Measurements from ENCODE around the gene LTBP3. TPM values are rescaled to one million over a fixed set of nuclear protein-coding genes. Genes with fewer than 3 reads are reported as not detected.

LTBP3 gene
- total RNA-seq, 1 experiment from 2014 or later, result 1.8 TPM

DNA sequence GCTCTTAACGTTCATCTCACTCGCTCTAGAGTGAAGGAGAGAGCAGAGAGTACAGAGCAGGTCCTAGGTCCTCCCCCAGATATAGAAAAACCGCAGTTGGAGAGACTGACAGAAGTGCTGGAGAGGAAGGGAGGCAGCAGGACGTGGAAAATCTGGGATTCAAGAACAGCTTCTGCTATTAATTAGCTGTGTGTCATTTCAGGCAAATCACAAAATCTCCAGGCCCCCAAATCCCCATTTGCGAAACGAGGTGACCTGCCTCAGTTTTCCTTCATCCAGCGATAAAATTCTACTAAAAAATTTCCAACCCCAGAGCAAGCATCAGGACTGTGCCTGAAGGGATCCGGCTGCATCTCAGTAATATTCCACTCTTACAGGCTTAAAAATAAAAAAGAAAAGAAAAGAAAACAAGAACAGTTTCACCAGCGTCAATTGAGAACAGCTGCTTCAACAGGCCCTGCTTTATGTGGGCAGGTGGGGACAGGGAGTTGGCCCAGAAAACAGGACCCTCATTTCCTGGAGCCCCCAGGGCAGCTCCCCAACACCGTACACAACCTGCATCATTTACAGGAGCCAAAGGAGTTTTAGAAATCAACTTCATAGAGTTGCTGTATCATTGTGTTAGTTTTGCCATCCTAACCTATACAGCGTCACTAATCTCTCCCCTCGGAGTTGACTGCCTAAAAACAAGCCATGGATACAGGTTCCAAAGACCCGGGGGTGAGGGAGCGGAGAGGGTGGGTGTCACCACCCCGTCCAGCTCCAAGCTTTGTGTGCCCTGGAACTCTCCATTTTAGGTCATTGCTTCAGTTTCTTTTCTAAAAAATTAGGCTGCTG lies 61.6 kb downstream of the LTBP3 start:
- DNase-seq (ENCODE audit: low read depth, low spot score), result no peak
- in situ Hi-C loops (cut with HindIII; ENCODE audit: low pct_unique_long_range_greater_than_20kb, low sequenced_read_pairs), result no loop called here

DNA sequence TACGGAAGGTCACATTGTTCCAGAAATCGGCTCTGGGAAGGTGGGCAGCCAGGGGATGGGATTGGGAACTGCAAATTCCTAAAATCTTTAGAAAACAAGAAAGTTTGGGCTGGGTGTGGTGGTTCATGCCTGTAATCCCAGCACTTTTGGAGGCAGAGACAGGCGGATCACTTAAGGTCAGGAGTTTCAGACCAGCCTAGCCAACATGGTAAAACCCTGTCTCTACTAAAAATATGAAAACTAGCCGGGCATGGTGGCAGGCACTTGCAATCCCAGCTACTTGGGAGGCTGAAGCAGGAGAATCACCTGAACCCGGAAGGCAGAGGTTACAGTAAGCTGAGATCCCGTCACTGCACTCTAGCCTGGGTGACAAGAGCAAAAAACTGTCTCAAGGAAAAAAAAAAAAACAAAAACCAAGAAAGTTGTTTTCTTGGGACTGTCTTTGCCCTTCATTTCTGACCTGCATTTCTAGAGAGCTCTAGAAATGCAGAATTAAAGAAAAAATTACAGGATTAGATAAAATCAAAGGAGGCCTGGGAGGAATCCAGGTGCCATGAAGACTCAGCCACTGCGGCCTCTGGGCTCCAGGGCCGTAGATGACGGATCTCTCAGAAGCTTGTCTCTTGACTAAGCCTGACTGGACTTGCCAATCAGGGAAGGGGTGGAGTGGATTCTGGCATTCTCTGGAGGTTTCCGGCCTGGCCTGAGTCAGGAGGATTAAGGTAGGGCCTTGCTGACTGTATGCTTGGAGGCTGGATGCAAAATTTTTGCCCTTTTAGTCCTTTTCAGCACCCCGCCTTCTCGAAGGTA lies 64.6 kb downstream of the LTBP3 start:
- DNase-seq (ENCODE audit: low read depth, low spot score), result peak; percentile 61
- in situ Hi-C loops (cut with HindIII; ENCODE audit: low pct_unique_long_range_greater_than_20kb, low sequenced_read_pairs), result no loop called here

DNA sequence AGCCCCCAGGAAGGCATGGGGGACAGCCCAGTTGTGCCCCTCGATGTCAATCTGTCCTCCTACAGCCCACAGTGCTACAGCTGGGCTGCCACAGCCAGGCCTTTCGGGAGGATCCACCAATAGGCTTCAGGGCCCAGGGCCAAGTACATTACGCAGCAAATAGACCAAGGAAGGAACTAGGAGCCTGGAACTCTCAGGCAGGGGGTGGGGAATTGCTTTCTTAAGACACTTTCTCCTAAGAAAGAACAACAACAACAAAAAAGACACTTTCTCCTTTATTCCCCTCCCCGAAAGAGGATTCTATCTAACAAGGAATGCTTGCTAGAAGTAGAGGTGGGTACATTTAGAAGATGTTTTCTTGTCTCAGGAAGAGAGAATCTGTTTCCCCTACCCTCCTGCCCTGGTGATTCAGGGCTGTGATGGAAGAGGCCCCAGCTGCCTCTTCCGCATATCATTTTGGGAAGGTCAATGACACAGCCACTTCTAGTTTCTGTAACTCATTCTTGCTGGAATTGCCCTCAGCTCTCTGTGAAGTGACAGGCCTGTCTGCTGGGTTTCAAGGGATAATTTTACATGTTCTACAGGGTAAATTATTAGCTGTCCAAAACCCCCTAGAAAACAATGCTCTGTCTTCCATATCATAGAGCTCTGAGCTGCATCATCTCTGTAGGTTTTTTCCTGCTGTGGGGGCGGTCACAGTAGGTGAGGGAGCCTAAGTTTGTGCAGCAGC lies 65.4 kb downstream of the LTBP3 start:
- in situ Hi-C loops (cut with HindIII; ENCODE audit: low pct_unique_long_range_greater_than_20kb, low sequenced_read_pairs), result no loop called here
- peak; percentile 72 for DNase-seq (ENCODE audit: low read depth, low spot score)

DNA sequence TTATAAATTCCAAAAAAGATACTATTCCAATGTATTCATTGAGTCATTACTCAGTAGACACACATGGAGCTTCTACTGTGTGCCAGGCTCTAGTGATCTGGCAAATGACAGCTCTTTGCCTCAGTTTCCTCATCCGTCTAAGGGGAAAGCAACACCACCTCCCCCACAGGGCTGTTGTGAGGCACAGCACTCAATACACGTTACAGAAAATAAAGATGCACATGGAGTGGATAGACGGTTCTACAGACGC lies 65.8 kb downstream of the LTBP3 start:
- in situ Hi-C loops (cut with HindIII; ENCODE audit: low pct_unique_long_range_greater_than_20kb, low sequenced_read_pairs), result no loop called here
- no peak for DNase-seq (ENCODE audit: low read depth, low spot score)

DNA sequence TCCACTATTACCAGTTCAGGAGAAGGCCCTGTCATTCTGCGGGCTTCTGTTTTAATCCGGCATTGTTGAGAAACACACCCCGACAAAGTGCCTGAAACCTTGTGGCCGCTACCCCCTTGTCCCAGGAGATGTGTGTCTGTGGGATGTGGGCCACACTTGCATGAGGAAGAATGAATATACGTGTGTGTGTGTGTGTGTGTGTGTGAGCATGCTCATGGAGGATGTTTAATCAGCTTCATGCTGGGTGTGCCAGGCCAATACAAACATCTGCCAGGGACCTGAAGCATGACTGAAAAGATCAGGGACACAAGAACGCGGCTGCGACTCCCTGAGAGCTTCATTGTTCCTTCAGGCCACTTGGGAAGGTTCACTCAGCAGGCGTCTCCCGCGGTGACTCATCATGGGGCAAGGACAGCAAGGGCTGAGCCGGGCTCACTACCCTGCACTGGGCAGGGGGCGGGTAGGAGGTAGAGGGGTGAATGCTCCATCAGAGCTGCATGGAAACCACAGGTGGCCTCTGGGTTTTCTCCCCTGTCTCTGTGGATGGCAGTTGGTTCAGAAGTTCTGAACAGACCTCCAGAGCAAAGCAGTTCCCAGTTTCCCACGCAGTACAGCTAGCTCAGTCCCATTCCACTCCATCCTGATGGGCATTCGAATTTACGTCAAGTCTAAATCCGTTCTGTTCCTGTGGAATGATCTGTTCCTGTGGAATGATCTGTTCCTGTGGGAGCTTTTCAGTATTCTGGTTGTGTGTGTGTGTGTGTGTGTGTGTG lies 66.4 kb downstream of the LTBP3 start:
- in situ Hi-C loops (cut with HindIII; ENCODE audit: low pct_unique_long_range_greater_than_20kb, low sequenced_read_pairs), result no loop called here
- DNase-seq (ENCODE audit: low read depth, low spot score), result peak; percentile 74

DNA sequence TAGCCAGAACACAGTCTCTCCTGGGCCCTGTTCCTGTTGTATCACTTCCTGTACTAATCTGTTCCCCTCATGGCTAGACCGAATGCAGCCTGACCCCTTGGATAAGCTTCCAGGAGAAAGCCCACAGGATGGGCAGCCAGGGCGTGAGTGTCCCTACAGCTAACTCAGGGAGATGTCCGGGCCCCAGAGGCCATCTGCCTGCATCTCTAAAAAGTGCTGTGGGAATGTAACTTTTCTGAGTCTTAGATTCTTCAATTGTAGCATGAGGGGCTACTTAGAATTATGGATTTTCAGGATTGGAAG lies 67.0 kb downstream of the LTBP3 start:
- in situ Hi-C loops (cut with HindIII; ENCODE audit: low pct_unique_long_range_greater_than_20kb, low sequenced_read_pairs), result no loop called here
- no peak for DNase-seq (ENCODE audit: low read depth, low spot score)

DNA sequence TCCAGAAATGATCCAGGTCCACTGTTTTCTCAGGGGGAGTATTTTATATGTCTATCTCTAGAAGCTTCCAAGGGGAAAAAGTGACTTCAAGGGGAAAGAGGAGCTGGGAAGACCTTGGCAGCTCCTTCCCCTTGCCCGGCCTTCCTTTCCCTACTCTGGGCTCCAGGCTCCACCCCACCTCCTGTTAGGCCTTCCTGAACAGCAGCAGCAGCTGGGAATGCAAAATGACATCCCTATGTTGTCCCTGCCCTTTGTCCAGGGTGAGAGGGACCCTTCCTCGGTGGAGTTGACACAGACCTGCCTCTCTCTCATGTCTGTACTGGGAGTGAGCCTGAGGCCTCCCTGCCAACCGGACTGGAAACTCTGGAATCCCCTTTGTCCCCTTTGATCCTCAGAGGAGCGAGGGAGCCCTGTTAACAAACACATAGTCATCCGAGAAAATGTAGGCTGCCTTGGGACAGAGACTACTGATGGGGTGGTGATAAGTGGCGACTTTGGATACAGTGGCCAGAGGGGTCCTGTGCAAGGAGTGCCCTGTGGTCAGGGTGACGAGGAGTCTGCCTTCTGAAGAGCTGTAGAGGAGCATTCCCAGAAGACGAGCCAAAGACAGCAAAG lies 68.3 kb downstream of the LTBP3 start:
- no peak for DNase-seq (ENCODE audit: low read depth, low spot score)
- in situ Hi-C loops (cut with HindIII; ENCODE audit: low pct_unique_long_range_greater_than_20kb, low sequenced_read_pairs), result no loop called here

DNA sequence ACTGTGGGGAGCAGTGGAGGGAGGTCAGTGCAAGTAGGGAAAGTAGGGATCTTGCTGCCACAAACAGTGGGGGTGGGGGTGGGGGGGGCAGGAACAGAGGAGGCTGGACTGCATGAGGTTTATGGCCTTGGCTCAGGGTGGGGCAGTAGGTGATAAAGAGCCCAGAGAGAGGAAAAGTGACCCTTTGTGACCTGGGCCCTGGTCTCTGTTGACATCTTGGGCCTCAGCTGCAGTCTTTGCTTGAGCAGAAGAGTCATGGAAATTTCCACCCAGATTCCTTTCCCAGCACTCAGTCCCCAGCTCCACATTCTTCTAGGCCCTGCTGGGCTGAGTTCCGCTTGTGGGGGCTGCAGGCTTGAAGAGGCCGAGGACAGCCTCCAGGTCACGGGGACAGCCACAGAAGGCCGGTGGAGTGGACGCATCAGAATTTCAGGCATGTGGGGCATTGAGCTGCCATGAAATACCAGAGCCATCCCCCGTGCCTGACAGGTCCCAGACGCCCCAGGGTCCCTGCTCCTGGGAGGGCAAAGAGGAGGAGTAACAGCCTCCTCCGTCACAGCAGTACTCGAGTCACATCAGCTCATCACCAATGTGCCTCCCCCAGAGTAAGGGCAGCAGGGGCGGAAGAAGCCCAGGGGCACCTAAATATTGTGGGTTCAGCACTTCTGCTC lies 69.0 kb downstream of the LTBP3 start:
- no peak for DNase-seq (ENCODE audit: low read depth, low spot score)
- in situ Hi-C loops (cut with HindIII; ENCODE audit: low pct_unique_long_range_greater_than_20kb, low sequenced_read_pairs), result no loop called here

Small RNA genes lying within 50 kb of the gene (small RNA-seq; reads per million reads assigned to genes)
- 0 reads per million in 2 experiments for gene AP001362.1
- gene RF01684, result 0 reads per million in 2 experiments

Other genes starting within 250 kb of the LTBP3 start
- gene CDC42EP2, start 243.5 kb downstream of the LTBP3 start, total RNA-seq (2014; rRNA removed; shearing (Covaris generic)), result 0.42 and 1.2 TPM in 2 replicates
- 21.6 and 22.9 TPM in 2 replicates for gene DPF2, start 224.5 kb downstream of the LTBP3 start, total RNA-seq (2014; rRNA removed; shearing (Covaris generic))
- gene TIGD3, start 203.6 kb downstream of the LTBP3 start, total RNA-seq (2014; rRNA removed; shearing (Covaris generic)), result 0.88 and 1.0 TPM in 2 replicates
- 3.4 and 4.6 TPM in 2 replicates for gene SLC25A45, start 175.7 kb downstream of the LTBP3 start, total RNA-seq (2014; rRNA removed; shearing (Covaris generic))
- 36.4 and 37.5 TPM in 2 replicates for gene FRMD8, start 171.7 kb downstream of the LTBP3 start, total RNA-seq (2014; rRNA removed; shearing (Covaris generic))
- 13.3 and 17.2 TPM in 2 replicates for gene NEAT1, start 135.6 kb downstream of the LTBP3 start, total RNA-seq (2014; rRNA removed; shearing (Covaris generic))
- gene MALAT1, start 59.3 kb downstream of the LTBP3 start, total RNA-seq (2014; rRNA removed; shearing (Covaris generic)), result 1,469 and 1,846 TPM in 2 replicates
- 57.8 and 64.9 TPM in 2 replicates for gene SCYL1, start 33.3 kb downstream of the LTBP3 start, total RNA-seq (2014; rRNA removed; shearing (Covaris generic))
- gene ZNRD2, start 12.1 kb upstream of the LTBP3 start, total RNA-seq (2014; rRNA removed; shearing (Covaris generic)), result 26.5 and 32.4 TPM in 2 replicates
- 12.2 and 13.2 TPM in 2 replicates for gene FAM89B, start 14.2 kb upstream of the LTBP3 start, total RNA-seq (2014; rRNA removed; shearing (Covaris generic))
- 14.3 and 15.6 TPM in 2 replicates for gene EHBP1L1, start 17.7 kb upstream of the LTBP3 start, total RNA-seq (2014; rRNA removed; shearing (Covaris generic))
- gene KCNK7, start 37.4 kb upstream of the LTBP3 start, total RNA-seq (2014; rRNA removed; shearing (Covaris generic)), result not detected in 2 replicates
- gene MAP3K11, start 55.9 kb upstream of the LTBP3 start, total RNA-seq (2014; rRNA removed; shearing (Covaris generic)), result 19.3 and 23.4 TPM in 2 replicates
- 10.4 and 11.3 TPM in 2 replicates for gene PCNX3, start 57.4 kb upstream of the LTBP3 start, total RNA-seq (2014; rRNA removed; shearing (Covaris generic))
- gene SIPA1, start 79.7 kb upstream of the LTBP3 start, total RNA-seq (2014; rRNA removed; shearing (Covaris generic)), result 13.7 and 15.8 TPM in 2 replicates
- 16.6 and 26.1 TPM in 2 replicates for gene RELA, start 104.6 kb upstream of the LTBP3 start, total RNA-seq (2014; rRNA removed; shearing (Covaris generic))
- gene KAT5, start 153.9 kb upstream of the LTBP3 start, total RNA-seq (2014; rRNA removed; shearing (Covaris generic)), result 37.8 and 42.0 TPM in 2 replicates
- gene RNASEH2C, start 162.4 kb upstream of the LTBP3 start, total RNA-seq (2014; rRNA removed; shearing (Covaris generic)), result 35.1 and 37.4 TPM in 2 replicates
- 19.7 and 20.0 TPM in 2 replicates for gene AP5B1, start 222.6 kb upstream of the LTBP3 start, total RNA-seq (2014; rRNA removed; shearing (Covaris generic))
- not detected in 2 replicates for gene OVOL1, start 228.7 kb upstream of the LTBP3 start, total RNA-seq (2014; rRNA removed; shearing (Covaris generic))